Endothelial cell of umbilical vein (primary cell): Measurements from ENCODE around the gene PLXNC1. TPM values are rescaled to one million over a fixed set of nuclear protein-coding genes. Genes with fewer than 3 reads are reported as not detected.

Experiments used
- BruUV-seq: library from RNA; stranded (reverse); fragments of 400-500 nt; replicated peaks from 2 replicates; lab custom pipeline; 2021; lab: Mats Ljungman, UMichigan
- CTCF ChIA-PET: fragments of 300-600, 350-600 bp; sonication (Branson Sonifier 250); formaldehyde crosslinking; loops from one replicate; lab custom pipeline; 2021; ENCODE audit warnings: antibody characterized with exemption, inconsistent platforms; lab: Charles Lee
- POLR2A ChIA-PET: fragments of 300-600, 350-600 bp; sonication (Branson Sonifier 250); formaldehyde crosslinking; loops from one replicate; lab custom pipeline; 2021; ENCODE audit warnings: antibody characterized with exemption, inconsistent platforms; lab: Charles Lee
- DNase-seq: peaks from one replicate; pipeline ENCODE4 v3.0.0-alpha.2; 2011; ENCODE audit warnings: low read depth, low spot score
- FAIRE-seq: peaks from 2 replicates; lab custom pipeline; 2011; peaks lifted over from hg19 to GRCh38; lab: Jason Lieb, UNC
- H2AFZ ChIP-seq: 2 replicates; pipeline ENCODE4 v1.6.0; 2012; ENCODE audit warnings: low read depth, low read length, control low read depth, inconsistent platforms
- H3K27ac ChIP-seq: 2 replicates; pipeline ENCODE4 v1.5.1; 2011; ENCODE audit warnings: low read depth, mild to moderate bottlenecking, control low read depth, low read length, moderate library complexity; ENCODE audit not compliant: insufficient read depth
- H3K27me3 ChIP-seq, 2 experiments: 2 replicates each; pipeline versions ENCODE4 v1.6.0 to v1.6.1; 2011; ENCODE audit warnings: low read length in 2 of 2, mixed read lengths in 1 of 2; ENCODE audit not compliant: control insufficient read depth in 2 of 2, insufficient read depth in 2 of 2
- H3K36me3 ChIP-seq, 2 experiments: 2 replicates in 1 of 2; 3 replicates in 1 of 2; pipeline ENCODE4 v1.5.1; 2011; ENCODE audit warnings: low read length in 2 of 2, mild to moderate bottlenecking in 1 of 2, moderate library complexity in 1 of 2; ENCODE audit not compliant: control insufficient read depth in 2 of 2, insufficient read depth in 2 of 2; ENCODE audit errors: extremely low read depth in 1 of 2
- H3K4me1 ChIP-seq: 3 replicates; pipeline ENCODE4 v1.5.1; 2011; ENCODE audit warnings: mild to moderate bottlenecking, low read length; ENCODE audit not compliant: control insufficient read depth, insufficient read depth; ENCODE audit errors: extremely low read depth
- H3K4me2 ChIP-seq: 2 replicates; pipeline ENCODE4 v1.6.1; 2011; ENCODE audit warnings: low read length, control low read depth, mixed read lengths; ENCODE audit not compliant: insufficient read depth
- H3K4me3 ChIP-seq, 3 experiments: fragments of 200-600 bp in 1 of 3; sonication (generic), shearing (Covaris generic) in 1 of 3; replicated peaks in 1 of 3; 2 replicates each; pipeline ENCODE4 v1.5.1; 2011 to 2016; ENCODE audit warnings: control low read depth in 3 of 3, low read length in 3 of 3, mild to moderate bottlenecking in 2 of 3, inconsistent platforms in 1 of 3, low read depth in 1 of 3, moderate library complexity in 1 of 3; ENCODE audit not compliant: insufficient read depth in 1 of 3
- H3K79me2 ChIP-seq: 2 replicates; pipeline ENCODE4 v1.6.0; 2012; ENCODE audit warnings: low read length, inconsistent platforms; ENCODE audit not compliant: control insufficient read depth, insufficient read depth
- H3K9ac ChIP-seq: replicated peaks from 2 replicates; pipeline ENCODE3; 2011; ENCODE audit warnings: low read length, control low read depth; ENCODE audit not compliant: insufficient read depth; ENCODE audit errors: extremely low read depth
- H3K9me1 ChIP-seq: replicated peaks from 3 replicates; pipeline ENCODE4 v1.6.0; 2011; ENCODE audit warnings: mild to moderate bottlenecking, low read length; ENCODE audit not compliant: control insufficient read depth, insufficient read depth; ENCODE audit errors: extremely low read depth
- H3K9me3 ChIP-seq: replicated peaks from 2 replicates; pipeline ENCODE4 v1.5.1; 2012; ENCODE audit warnings: low read length, inconsistent platforms; ENCODE audit not compliant: control insufficient read depth, insufficient read depth
- H4K20me1 ChIP-seq: replicated peaks from 2 replicates; pipeline ENCODE3; 2011; ENCODE audit warnings: mild to moderate bottlenecking, low read length; ENCODE audit not compliant: control insufficient read depth, insufficient read depth; ENCODE audit errors: extremely low read depth
- CTCF ChIP-seq, 2 donors: IDR thresholded peaks; 1 replicate in 1 of 2; 2 replicates in 1 of 2; pipeline ENCODE4 v1.5.1; 2011; ENCODE audit warnings: low read length in 2 of 2, mild to moderate bottlenecking in 2 of 2, moderate library complexity in 2 of 2, control low read depth in 1 of 2, inconsistent platforms in 1 of 2, low read depth in 1 of 2; ENCODE audit not compliant: insufficient read depth in 1 of 2; ENCODE audit errors: extremely low read depth in 1 of 2
- FOS ChIP-seq: IDR thresholded peaks from 2 replicates; pipeline ENCODE4 v1.6.1; 2011; ENCODE audit warnings: mild to moderate bottlenecking, low read length, moderate library complexity, borderline replicate concordance; ENCODE audit not compliant: insufficient read depth
- GATA2 ChIP-seq: IDR thresholded peaks from 2 replicates; pipeline ENCODE4 v1.7.0; 2011; ENCODE audit warnings: low read depth, mild to moderate bottlenecking, moderate library complexity, mixed read lengths, low read length; ENCODE audit not compliant: insufficient read length, insufficient read depth
- POLR2AphosphoS5 ChIP-seq: IDR thresholded peaks from 2 replicates; pipeline ENCODE4 v1.6.1; 2012; ENCODE audit warnings: low read depth, mild to moderate bottlenecking, control low read depth, low read length, moderate library complexity; ENCODE audit not compliant: insufficient read depth
- dilution Hi-C: fragments of 300-500 bp; cut with MboI; formaldehyde crosslinking; loops from one replicate; pipeline ENCODE4 v1.15.0; 2019; ENCODE audit warnings: low sequenced_read_pairs; ENCODE audit not compliant: extremely low pct_ligation_motif_present
- intact Hi-C: fragments of 100-400 bp; cut with micrococcal nuclease; formaldehyde crosslinking; loops from one replicate; pipeline ENCODE4 v1.10.0; 2022
- polyA plus RNA-seq, 4 experiments: library from polyadenylated mRNA; depleted of rRNA in 3 of 4; stranded (reverse) in 3 of 4; unstranded in 1 of 4; fragments of >200 nt; gene quantifications; 2 replicates each; pipeline versions ENCODE4 v1.2.1 to v1.2.3, GENCODE V29; 2011 to 2012; ENCODE audit warnings: missing spikeins in 1 of 4
- total RNA-seq: library from RNA; stranded (reverse); gene quantifications from 2 replicates; pipeline ENCODE4 v1.2.3, GENCODE V29; 2021

PLXNC1 gene
- total and polyA plus RNA-seq, 2 donors (not counting 3 experiments of a cell fraction or from before 2014, with no cell fraction given), result 0.04 TPM; not detected in 1

- Histone ChIP-seq H2AFZ (no peak overlapping the region), H3K36me3 (no peaks in the 10 kb centered on the region), H3K4me2 (no peak overlapping the region), H3K9me3 (no peaks in the 10 kb centered on the region), H3K4me1 (no peaks in the 10 kb centered on the region), H3K4me3 (no peak overlapping the region), H4K20me1 (no peaks in the 10 kb centered on the region), H3K79me2 (no peaks in the 10 kb centered on the region), H3K9me1 (no peaks in the 10 kb centered on the region), H3K27ac (no peak overlapping the region), H3K9ac (no peak overlapping the region), H3K27me3 (peaks cover 0 to 3% of the 10 kb centered on the region in 2 experiments)
- dilution Hi-C loops (no loop called here), intact Hi-C loops (no loop called here)
- no peak for TF ChIP-seq POLR2AphosphoS5
- FAIRE-seq (no peak), DNase-seq (no peak)
- POLR2A ChIA-PET, result no interaction called here
- CTCF ChIA-PET, result interaction anchor here (0.8 kb wide), 1 partner anchor 21 kb away, joined by 3 read pairs; no protein-coding TSS in a partner anchor
- BruUV-seq, result no TSS peak
These were observed 30.5 kb downstream of the PLXNC1 start for GRCh38 chr12:94178882-94179281.

- no TSS peak for BruUV-seq
- Histone ChIP-seq H3K36me3 (no peaks in the 10 kb centered on the region), H3K4me1 (no peaks in the 10 kb centered on the region), H3K27ac (no peak overlapping the region), H3K4me2 (no peak overlapping the region), H3K4me3 (no peak overlapping the region), H3K9ac (no peak overlapping the region), H3K27me3 (peaks cover 0 to 3% of the 10 kb centered on the region in 2 experiments), H3K79me2 (no peaks in the 10 kb centered on the region), H4K20me1 (no peaks in the 10 kb centered on the region), H2AFZ (no peak overlapping the region), H3K9me3 (no peaks in the 10 kb centered on the region), H3K9me1 (no peaks in the 10 kb centered on the region)
- DNase-seq (no peak), FAIRE-seq (no peak)
- intact Hi-C loops (no loop called here), dilution Hi-C loops (no loop called here)
- TF ChIP-seq GATA2 (no peak), CTCF (IDR thresholded peaks at IDR 0.05; ENCODE audit: extremely low read depth in 1 of 2, insufficient read depth in 1 of 2, low read depth in 1 of 2, low read length in 2 of 2) (no peak), FOS (no peak)
- POLR2A ChIA-PET, result no interaction called here
- CTCF ChIA-PET, result no interaction called here
These were observed 31.3 kb downstream of the PLXNC1 start for GRCh38 chr12:94179723-94180122.
